Endodermal cell (in vitro differentiated cells): Measurements from ENCODE around the gene MYO7A. TPM values are rescaled to one million over a fixed set of nuclear protein-coding genes. Genes with fewer than 3 reads are reported as not detected.
"Not testable (repeated sequence)": the region's sequence is repeated elsewhere in the genome, so short reads cannot be mapped to it uniquely, and the experiment has no call there.

Experiments used
- DNase-seq: peaks from one replicate; pipeline ENCODE4 v3.0.0-alpha.2; 2017
- H3K27ac ChIP-seq: 2 replicates; pipeline ENCODE4 v1.5.1; 2013; ENCODE audit warnings: mild to moderate bottlenecking, low read depth, low read length, moderate library complexity
- H3K27me3 ChIP-seq: 2 replicates; pipeline ENCODE4 v1.6.1; 2013; ENCODE audit warnings: mild to moderate bottlenecking, low read length, moderate library complexity; ENCODE audit not compliant: insufficient read depth, control insufficient read depth, poor library complexity, severe bottlenecking
- H3K36me3 ChIP-seq: 2 replicates; pipeline ENCODE4 v1.7.0; 2013; ENCODE audit warnings: mild to moderate bottlenecking, low read length, moderate library complexity; ENCODE audit not compliant: control insufficient read depth, insufficient read depth
- H3K4me1 ChIP-seq: one replicate; pipeline ENCODE4 v1.7.0; 2013; ENCODE audit warnings: low read length; ENCODE audit not compliant: control insufficient read depth, insufficient read depth
- H3K4me3 ChIP-seq: 2 replicates; pipeline ENCODE4 v1.5.1; 2013; ENCODE audit warnings: mild to moderate bottlenecking, low read length, moderate library complexity
- H3K9ac ChIP-seq: 2 replicates; pipeline ENCODE4 v1.6.1; 2013; ENCODE audit warnings: mild to moderate bottlenecking, low read length, moderate library complexity; ENCODE audit not compliant: poor library complexity, severe bottlenecking; ENCODE audit errors: extremely low read depth
- H3K9me3 ChIP-seq: 2 replicates; pipeline ENCODE4 v1.6.1; 2013; ENCODE audit warnings: mild to moderate bottlenecking, low read length, moderate library complexity; ENCODE audit not compliant: control insufficient read depth
- H3K27ac Mint-ChIP-seq: 2 replicates; pipeline ENCODE4 v1.8.0; 2020; ENCODE audit warnings: mixed read lengths
- H3K27me3 Mint-ChIP-seq: 2 replicates; pipeline ENCODE4 v1.8.0; 2021; ENCODE audit warnings: mild to moderate bottlenecking, mixed read lengths; ENCODE audit not compliant: insufficient read depth
- H3K36me3 Mint-ChIP-seq: 2 replicates; pipeline ENCODE4 v1.8.0; 2020; ENCODE audit warnings: low read depth, mixed read lengths
- H3K4me1 Mint-ChIP-seq: 2 replicates; pipeline ENCODE4 v1.8.0; 2020; ENCODE audit warnings: mixed read lengths
- H3K4me3 Mint-ChIP-seq: 2 replicates; pipeline ENCODE4 v1.8.0; 2020; ENCODE audit warnings: mild to moderate bottlenecking, moderate library complexity, mixed read lengths
- H3K9me3 Mint-ChIP-seq: 2 replicates; pipeline ENCODE4 v1.8.0; 2020; ENCODE audit warnings: mild to moderate bottlenecking, mixed read lengths
- WGBS, 2 experiments: methylation state at CpG; one replicate each; pipeline versions ENCODE4 v1.1.5 to v1.1.7; 2013; ENCODE audit warnings: missing lambda C conversion rate in 2 of 2, mixed read lengths in 1 of 2; ENCODE audit not compliant: insufficient coverage in 1 of 2, insufficient read length in 1 of 2; 5-methylcytosine and 5-hydroxymethylcytosine counted together
- total RNA-seq, 2 donors: library from RNA; stranded (reverse); fragmentation: NEBNext Ultra II Directional in 1 of 2; extraction: Animal tissue kit (Norgen Biotek cat#: 25700) in 1 of 2; gene quantifications; 2 replicates in 1 of 2; 3 replicates in 1 of 2; pipeline ENCODE4 v1.2.1, GENCODE V29; 2021
- TF ChIP-seq, protein P1 (sequence below): fragments of 200-600 bp; sonication (generic); conservative IDR thresholded peaks from 2 replicates; pipeline ENCODE4 v1.5.0; 2021; ENCODE audit warnings: antibody characterized with exemption, mild to moderate bottlenecking

The MYO7A gene
- total RNA-seq, 2 donors from 2014 or later = 2.4 to 2.7 TPM

DNA sequence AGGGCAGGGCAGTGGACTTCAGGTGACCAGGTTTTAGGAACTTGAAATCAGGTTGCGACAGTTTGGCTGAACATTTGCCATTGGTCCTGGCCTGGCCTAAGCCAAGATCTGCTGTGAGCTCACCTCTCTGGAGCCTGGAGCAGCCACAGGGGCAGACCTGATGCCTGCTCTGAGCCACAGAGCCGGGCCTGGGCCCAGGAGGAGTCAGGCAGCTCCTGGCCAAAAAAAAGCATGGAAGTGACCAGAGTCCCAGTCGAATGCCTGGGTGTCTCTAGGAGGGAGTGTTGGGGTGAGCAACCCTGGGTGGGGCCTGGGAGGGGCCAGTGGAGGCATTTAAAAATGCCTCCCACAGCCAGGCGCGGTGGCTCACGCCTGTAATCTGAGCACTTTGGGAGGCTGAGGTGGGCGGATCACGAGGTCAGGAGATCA is 31.4 kb upstream of the MYO7A start:
- H3K27ac ChIP-seq = no peak overlapping the region
- no peaks in the 10 kb centered on the region for H3K27me3 ChIP-seq
- H3K4me1 Mint-ChIP-seq = peaks cover 12% of the 10 kb centered on the region
- 90 to 94% methylated on average over 2 to 8 of the region's 8 CpGs for WGBS, 2 experiments
- TF ChIP-seq, protein P1, sequence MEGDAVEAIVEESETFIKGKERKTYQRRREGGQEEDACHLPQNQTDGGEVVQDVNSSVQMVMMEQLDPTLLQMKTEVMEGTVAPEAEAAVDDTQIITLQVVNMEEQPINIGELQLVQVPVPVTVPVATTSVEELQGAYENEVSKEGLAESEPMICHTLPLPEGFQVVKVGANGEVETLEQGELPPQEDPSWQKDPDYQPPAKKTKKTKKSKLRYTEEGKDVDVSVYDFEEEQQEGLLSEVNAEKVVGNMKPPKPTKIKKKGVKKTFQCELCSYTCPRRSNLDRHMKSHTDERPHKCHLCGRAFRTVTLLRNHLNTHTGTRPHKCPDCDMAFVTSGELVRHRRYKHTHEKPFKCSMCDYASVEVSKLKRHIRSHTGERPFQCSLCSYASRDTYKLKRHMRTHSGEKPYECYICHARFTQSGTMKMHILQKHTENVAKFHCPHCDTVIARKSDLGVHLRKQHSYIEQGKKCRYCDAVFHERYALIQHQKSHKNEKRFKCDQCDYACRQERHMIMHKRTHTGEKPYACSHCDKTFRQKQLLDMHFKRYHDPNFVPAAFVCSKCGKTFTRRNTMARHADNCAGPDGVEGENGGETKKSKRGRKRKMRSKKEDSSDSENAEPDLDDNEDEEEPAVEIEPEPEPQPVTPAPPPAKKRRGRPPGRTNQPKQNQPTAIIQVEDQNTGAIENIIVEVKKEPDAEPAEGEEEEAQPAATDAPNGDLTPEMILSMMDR = no peak
- H3K27ac Mint-ChIP-seq = no peak overlapping the region
- no peak for DNase-seq
- H3K9me3 Mint-ChIP-seq = peaks cover 19% of the 10 kb centered on the region
- H3K36me3 Mint-ChIP-seq = peaks cover 9% of the 10 kb centered on the region
- no peaks in the 10 kb centered on the region for H3K27me3 Mint-ChIP-seq
- no peaks in the 10 kb centered on the region for H3K36me3 ChIP-seq
- no peaks in the 10 kb centered on the region for H3K4me1 ChIP-seq
- H3K4me3 ChIP-seq = no peak overlapping the region
- no peak overlapping the region for H3K4me3 Mint-ChIP-seq
- H3K9me3 ChIP-seq = no peaks in the 10 kb centered on the region
- no peak overlapping the region for H3K9ac ChIP-seq

DNA sequence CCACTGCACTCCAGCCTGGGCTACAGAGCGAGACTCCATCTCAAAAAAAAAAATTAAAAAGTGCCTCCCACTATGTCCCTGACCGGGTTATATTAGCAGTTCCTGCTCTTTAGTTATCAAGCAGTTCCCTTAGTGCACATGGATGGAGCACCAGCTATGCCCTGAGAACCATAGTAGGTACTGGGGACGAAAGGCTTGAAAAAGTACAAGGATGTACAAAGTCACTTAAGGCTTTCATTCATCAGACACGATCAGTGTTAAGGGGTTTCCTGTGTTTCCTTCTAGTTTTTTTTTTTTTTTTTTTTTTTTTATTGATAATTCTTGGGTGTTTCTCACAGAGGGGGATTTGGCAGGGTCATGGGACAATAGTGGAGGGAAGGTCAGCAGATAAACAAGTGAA is 30.9 kb upstream of the MYO7A start:
- not testable (repeated sequence) for H3K4me1 ChIP-seq, H3K36me3 ChIP-seq, H3K27me3 Mint-ChIP-seq, H3K27ac Mint-ChIP-seq, H3K4me3 Mint-ChIP-seq, H3K27me3 ChIP-seq, H3K36me3 Mint-ChIP-seq, H3K9me3 ChIP-seq, DNase-seq, H3K9ac ChIP-seq, H3K4me3 ChIP-seq, H3K27ac ChIP-seq
- peaks cover 12% of the 10 kb centered on the region for H3K4me1 Mint-ChIP-seq
- 91 to 96% methylated on average over 2 to 4 of the region's 4 CpGs for WGBS, 2 experiments
- peaks cover 19% of the 10 kb centered on the region for H3K9me3 Mint-ChIP-seq

DNA sequence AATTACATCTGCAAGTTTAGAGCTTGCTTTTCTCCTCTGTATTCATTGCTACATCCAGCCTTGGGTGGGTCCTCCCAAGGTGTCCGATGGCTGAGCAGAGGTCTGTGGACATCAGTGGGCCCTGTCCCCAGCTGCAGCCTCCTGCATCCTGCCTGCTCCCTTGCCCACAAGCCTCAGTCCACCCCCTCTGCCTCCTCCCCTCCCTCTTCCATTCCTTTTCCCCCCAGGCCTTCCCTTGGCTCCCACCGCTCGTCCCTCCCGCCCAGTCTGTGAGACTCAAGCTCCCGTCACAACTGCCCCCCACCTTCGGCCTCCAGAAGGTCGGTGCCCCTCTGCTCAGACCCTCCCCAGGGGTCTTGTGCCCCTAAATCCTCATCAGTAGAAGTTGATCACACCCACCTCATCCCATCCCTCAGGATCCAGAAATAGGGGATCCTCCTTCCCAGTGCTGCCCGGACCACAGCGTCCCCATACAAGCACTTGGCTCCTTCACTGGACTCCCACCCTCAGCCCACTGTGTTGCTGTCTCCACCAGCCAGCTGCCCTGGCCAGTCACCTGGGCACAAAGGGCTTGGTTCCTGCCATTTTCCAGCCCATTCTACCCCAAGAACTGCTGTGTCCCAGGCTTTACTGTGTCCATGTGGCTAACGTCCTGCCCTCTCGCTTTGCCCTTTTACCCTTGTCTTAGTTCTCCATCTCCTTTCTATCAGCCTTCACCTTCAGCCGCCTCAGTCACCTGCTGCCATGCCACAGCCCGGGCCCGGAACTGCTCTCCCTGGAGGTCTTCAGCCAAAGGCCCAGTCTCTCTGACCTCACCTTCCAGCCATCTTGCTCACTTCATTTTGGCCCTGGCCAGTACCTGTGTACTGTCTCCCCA is 27.6 kb upstream of the MYO7A start:
- TF ChIP-seq, protein P1 = no peak
- Mint-ChIP-seq H3K27me3 (no peaks in the 10 kb centered on the region), H3K4me3 (no peak overlapping the region), H3K27ac (no peak overlapping the region), H3K4me1 (peaks cover 10% of the 10 kb centered on the region), H3K9me3 (peaks cover 19% of the 10 kb centered on the region), H3K36me3 (peaks cover 9% of the 10 kb centered on the region)
- no peak overlapping the region for H3K4me3 ChIP-seq
- H3K9me3 ChIP-seq = no peaks in the 10 kb centered on the region
- no peak overlapping the region for H3K9ac ChIP-seq
- H3K27ac ChIP-seq = no peak overlapping the region
- H3K36me3 ChIP-seq = no peaks in the 10 kb centered on the region
- no peaks in the 10 kb centered on the region for H3K4me1 ChIP-seq
- 87 to 95% methylated on average over 6 to 14 of the region's 14 CpGs for WGBS, 2 experiments
- DNase-seq = no peak
- no peaks in the 10 kb centered on the region for H3K27me3 ChIP-seq
